ENCODE data around the gene TACC3. TPM values are rescaled to one million over a fixed set of nuclear protein-coding genes. Genes with fewer than 3 reads are reported as not detected.
A peak's percentile ranks its signal among the peaks of the same experiment; 100 is the strongest.

The TACC3 gene
- total RNA-seq, result 14.4 and 78.2 TPM in 2 replicates
- polyA plus RNA-seq, result 18.1 and 73.1 TPM in 2 replicates

DNA sequence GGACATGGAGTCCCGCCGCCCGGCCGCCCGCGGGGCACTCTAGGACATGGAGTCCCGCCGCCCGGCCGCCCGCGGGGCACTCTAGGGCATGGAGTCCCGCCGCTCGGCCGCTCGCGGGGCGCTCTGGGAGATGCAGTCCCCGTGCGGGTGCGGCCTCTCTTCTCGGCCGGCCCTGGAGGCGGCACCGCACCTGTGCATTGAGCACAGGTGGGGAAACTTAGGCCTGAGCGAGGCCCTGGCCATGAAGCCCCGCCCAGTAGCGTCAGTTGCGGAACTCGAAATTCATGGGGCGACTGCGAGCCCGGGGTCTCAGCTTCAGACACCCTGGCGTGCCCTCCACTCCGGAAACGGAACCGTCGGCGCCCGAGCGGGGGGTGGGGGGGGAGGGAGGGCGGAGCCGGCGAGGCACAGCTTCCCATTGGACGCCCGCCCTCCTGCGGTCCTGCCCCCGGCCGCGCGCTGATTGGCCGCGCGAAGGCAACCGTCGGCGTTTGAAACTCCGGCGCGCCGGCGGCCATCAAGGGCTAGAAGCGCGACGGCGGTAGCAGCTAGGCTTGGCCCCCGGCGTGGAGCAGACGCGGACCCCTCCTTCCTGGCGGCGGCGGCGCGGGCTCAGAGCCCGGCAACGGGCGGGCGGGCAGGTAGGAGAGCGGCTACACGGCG, at the start of gene TACC3, which contains the start of gene TMEM129:
TACC3 (plus strand) TSS at position 519 of the 663 bp plus-strand sequence. CDS start 1,901 bp downstream, outside the sequence.
TMEM129 (minus strand) TSS at position 321 of the 663 bp plus-strand sequence. CDS start 486 bp downstream, outside the sequence.
- Histone ChIP-seq H3K36me3 (peaks cover 4% of the 10 kb centered on the region), H3K9me3 (ENCODE audit: low read depth) (no peaks in the 10 kb centered on the region), H3K27ac (peak within 1 kb of the TSS; percentile 85), H3K27me3 (no peaks in the 10 kb centered on the region), H3K4me1 (ENCODE audit: low read depth) (peaks cover 11% of the 10 kb centered on the region), H3K4me3 (peak within 1 kb of the TSS; percentile 68)
- peak; percentile 94 to 96 for DNase-seq (ENCODE audit: low read depth in 1 of 2, low spot score in 1 of 2)
- TF ChIP-seq, protein P1, sequence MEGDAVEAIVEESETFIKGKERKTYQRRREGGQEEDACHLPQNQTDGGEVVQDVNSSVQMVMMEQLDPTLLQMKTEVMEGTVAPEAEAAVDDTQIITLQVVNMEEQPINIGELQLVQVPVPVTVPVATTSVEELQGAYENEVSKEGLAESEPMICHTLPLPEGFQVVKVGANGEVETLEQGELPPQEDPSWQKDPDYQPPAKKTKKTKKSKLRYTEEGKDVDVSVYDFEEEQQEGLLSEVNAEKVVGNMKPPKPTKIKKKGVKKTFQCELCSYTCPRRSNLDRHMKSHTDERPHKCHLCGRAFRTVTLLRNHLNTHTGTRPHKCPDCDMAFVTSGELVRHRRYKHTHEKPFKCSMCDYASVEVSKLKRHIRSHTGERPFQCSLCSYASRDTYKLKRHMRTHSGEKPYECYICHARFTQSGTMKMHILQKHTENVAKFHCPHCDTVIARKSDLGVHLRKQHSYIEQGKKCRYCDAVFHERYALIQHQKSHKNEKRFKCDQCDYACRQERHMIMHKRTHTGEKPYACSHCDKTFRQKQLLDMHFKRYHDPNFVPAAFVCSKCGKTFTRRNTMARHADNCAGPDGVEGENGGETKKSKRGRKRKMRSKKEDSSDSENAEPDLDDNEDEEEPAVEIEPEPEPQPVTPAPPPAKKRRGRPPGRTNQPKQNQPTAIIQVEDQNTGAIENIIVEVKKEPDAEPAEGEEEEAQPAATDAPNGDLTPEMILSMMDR (IDR thresholded peaks at IDR 0.05; ENCODE audit: low read depth, low read length), result no peak

- Histone ChIP-seq H3K4me1 (ENCODE audit: low read depth) (no peaks in the 10 kb centered on the region), H3K27ac (no peak overlapping the region), H3K36me3 (no peaks in the 10 kb centered on the region), H3K4me3 (no peak overlapping the region), H3K27me3 (no peaks in the 10 kb centered on the region), H3K9me3 (ENCODE audit: low read depth) (no peaks in the 10 kb centered on the region)
- no peak for DNase-seq (ENCODE audit: low read depth in 1 of 2, low spot score in 1 of 2)
- TF ChIP-seq, protein P1 (IDR thresholded peaks at IDR 0.05; ENCODE audit: low read depth, low read length), result no peak
Observed at GRCh38 chr4:1673671-1674070, 47.6 kb upstream of the TACC3 start.

- H3K9me3 ChIP-seq (ENCODE audit: low read depth), result no peaks in the 10 kb centered on the region
Observed at GRCh38 chr4:1674682-1675081, 46.6 kb upstream of the TACC3 start.

DNA sequence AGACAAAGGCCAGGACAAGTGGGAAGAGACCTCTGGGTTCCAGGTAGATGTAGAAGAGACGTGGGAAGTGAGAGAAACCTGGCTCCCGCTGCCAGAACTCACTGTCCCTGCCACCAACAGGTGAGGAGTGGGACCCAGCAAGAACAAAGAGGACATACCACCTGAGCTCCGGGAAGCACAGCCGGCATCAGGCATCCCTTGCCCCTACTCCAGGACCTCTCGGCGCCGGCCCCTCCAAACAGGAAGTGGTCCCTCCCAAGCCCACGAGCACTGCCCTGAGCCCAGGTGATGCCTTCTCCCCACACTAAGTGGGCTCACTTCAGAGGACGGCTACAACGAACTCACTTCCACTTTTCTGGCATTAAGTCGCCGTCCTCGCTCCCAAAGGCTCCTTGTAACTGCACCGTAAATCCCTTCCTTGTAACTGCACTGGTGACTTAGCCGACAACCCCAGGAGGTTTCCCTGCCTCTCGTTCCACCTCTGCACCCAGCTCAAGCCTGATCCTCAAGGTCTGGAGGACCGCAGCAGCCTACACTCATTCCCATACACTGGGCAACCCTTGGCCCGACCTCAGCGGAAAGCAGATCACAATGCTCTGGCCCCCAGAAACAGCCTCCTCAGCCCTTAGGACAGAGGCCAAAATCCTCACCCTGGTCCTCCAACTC, 46.1 kb upstream of the TACC3 start:
- H3K27ac ChIP-seq, result no peak overlapping the region
- TF ChIP-seq, protein P1 (IDR thresholded peaks at IDR 0.05; ENCODE audit: low read depth, low read length), result no peak
- no peak for DNase-seq (ENCODE audit: low read depth in 1 of 2, low spot score in 1 of 2)

More at GRCh38 chr4:1674682-1675081, 46.6 kb upstream of the TACC3 start:
- no peak overlapping the region for H3K27ac ChIP-seq
- no peak overlapping the region for H3K4me3 ChIP-seq
- H3K36me3 ChIP-seq, result no peaks in the 10 kb centered on the region
- no peaks in the 10 kb centered on the region for H3K4me1 ChIP-seq (ENCODE audit: low read depth)
- H3K27me3 ChIP-seq, result no peaks in the 10 kb centered on the region
- peak in 1 of 2 donors; percentile 12 for DNase-seq (ENCODE audit: low read depth in 1 of 2, low spot score in 1 of 2)
- TF ChIP-seq, protein P1 (IDR thresholded peaks at IDR 0.05; ENCODE audit: low read depth, low read length), result no peak

DNA sequence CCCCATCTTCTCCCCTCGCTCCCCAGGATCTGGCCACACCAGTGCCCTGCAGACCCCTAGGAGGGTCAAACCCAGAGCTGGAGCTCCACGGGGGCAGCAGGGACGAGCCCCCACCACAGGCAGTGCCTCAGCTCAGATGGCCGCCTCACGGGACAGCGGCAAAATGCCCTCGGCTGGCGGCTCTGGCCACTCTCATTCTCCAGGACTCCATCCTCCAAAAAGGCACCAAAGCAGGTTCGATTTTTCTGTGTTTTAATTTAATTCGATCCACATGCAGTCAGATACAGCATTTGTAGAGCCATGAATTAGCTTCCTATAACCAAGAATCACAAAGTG, 45.6 kb upstream of the TACC3 start:
- Histone ChIP-seq H3K27ac (no peak overlapping the region), H3K9me3 (ENCODE audit: low read depth) (no peaks in the 10 kb centered on the region), H3K27me3 (no peaks in the 10 kb centered on the region), H3K4me3 (no peak overlapping the region), H3K36me3 (no peaks in the 10 kb centered on the region), H3K4me1 (ENCODE audit: low read depth) (no peaks in the 10 kb centered on the region)
- TF ChIP-seq, protein P1 (IDR thresholded peaks at IDR 0.05; ENCODE audit: low read depth, low read length), result no peak
- no peak for DNase-seq (ENCODE audit: low read depth in 1 of 2, low spot score in 1 of 2)

More for the DNA sequence above, 46.1 kb upstream of the TACC3 start:
- H3K27me3 ChIP-seq, result no peaks in the 10 kb centered on the region
- no peaks in the 10 kb centered on the region for H3K9me3 ChIP-seq (ENCODE audit: low read depth)
- H3K36me3 ChIP-seq, result no peaks in the 10 kb centered on the region
- no peak overlapping the region for H3K4me3 ChIP-seq
- H3K4me1 ChIP-seq (ENCODE audit: low read depth), result no peaks in the 10 kb centered on the region

Data from cardiac muscle cell (in vitro differentiated cells and primary cell).